Tibial artery (tissue), 4 donors: Measurements from ENCODE around the gene NLRP6.

Experiments used
- DNase-seq, 2 donors: peaks; one replicate each; pipeline ENCODE4 v3.0.0-alpha.2; 2019
- H3K27ac ChIP-seq, 2 donors: fragments of 200-600 bp; sonication (generic) in 1 of 2; 1 replicate in 1 of 2; 2 replicates in 1 of 2; pipeline ENCODE4 v1.5.1; 2018 to 2019; ENCODE audit warnings: mild to moderate bottlenecking in 1 of 2
- H3K27me3 ChIP-seq, 2 donors: fragments of 200-600 bp; sonication (generic) in 1 of 2; one replicate each; pipeline versions ENCODE4 v1.5.1 to v1.6.0; 2016 to 2019
- H3K36me3 ChIP-seq, 3 donors: fragments of 200-600 bp; sonication (generic) in 2 of 3; one replicate each; pipeline ENCODE4 v1.5.1; 2016 to 2019; ENCODE audit warnings: mild to moderate bottlenecking in 2 of 3
- H3K4me1 ChIP-seq, 4 donors: fragments of 200-600 bp; sonication (generic) in 2 of 4; 1 replicate in 3 of 4; 2 replicates in 1 of 4; pipeline ENCODE4 v1.5.1; 2016 to 2019
- H3K4me3 ChIP-seq, 2 donors: fragments of 200-600 bp; sonication (generic) in 1 of 2; 1 replicate in 1 of 2; 2 replicates in 1 of 2; pipeline ENCODE4 v1.5.1; 2018 to 2019; ENCODE audit warnings: mild to moderate bottlenecking in 2 of 2
- H3K9me3 ChIP-seq, 3 donors: fragments of 200-600 bp; sonication (generic) in 1 of 3; one replicate each; pipeline ENCODE4 v1.5.1; 2016 to 2019
- intact Hi-C: fragments of 100-400 bp; cut with DNase I; formaldehyde crosslinking; loops from one replicate; pipeline ENCODE4 v1.15.0; 2023; ENCODE audit warnings: low total_unique reads
- TF ChIP-seq, protein P1 (sequence below), 2 experiments: fragments of 200-600 bp in 1 of 2; fragments of 450-650 bp in 1 of 2; IDR thresholded peaks; one replicate each; pipeline ENCODE4 v1.5.1; 2017 to 2019; ENCODE audit warnings: antibody characterized with exemption in 2 of 2, mild to moderate bottlenecking in 1 of 2, moderate library complexity in 1 of 2

The NLRP6 gene

DNA sequence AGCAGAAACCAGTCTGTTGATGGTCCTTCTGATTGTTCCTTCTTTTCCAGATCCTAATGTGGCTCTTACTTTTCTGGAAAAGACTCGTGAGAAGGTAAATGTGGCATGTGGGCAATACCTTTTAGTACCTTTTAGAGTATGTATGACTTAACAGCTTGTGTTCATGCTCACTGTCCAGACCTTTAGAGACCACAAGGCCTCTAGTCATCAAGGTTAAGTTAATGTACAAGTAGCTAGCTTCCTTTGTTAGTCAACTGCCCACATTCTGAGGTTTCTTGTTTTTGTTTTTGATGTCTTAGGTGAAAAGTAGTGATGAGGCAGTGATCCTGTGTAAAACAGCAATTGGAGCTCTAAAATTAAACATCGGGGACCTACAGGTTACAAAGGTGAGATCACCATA lies 33.8 kb upstream of the NLRP6 start:
- Histone ChIP-seq H3K4me1 (no peaks in the 10 kb centered on the region), H3K27me3 (no peaks in the 10 kb centered on the region), H3K9me3 (no peaks in the 10 kb centered on the region), H3K27ac (no peak overlapping the region), H3K4me3 (no peak overlapping the region), H3K36me3 (peaks cover 72 to 95% (median 77%) of the 10 kb centered on the region in 3 donors)
- TF ChIP-seq, protein P1, sequence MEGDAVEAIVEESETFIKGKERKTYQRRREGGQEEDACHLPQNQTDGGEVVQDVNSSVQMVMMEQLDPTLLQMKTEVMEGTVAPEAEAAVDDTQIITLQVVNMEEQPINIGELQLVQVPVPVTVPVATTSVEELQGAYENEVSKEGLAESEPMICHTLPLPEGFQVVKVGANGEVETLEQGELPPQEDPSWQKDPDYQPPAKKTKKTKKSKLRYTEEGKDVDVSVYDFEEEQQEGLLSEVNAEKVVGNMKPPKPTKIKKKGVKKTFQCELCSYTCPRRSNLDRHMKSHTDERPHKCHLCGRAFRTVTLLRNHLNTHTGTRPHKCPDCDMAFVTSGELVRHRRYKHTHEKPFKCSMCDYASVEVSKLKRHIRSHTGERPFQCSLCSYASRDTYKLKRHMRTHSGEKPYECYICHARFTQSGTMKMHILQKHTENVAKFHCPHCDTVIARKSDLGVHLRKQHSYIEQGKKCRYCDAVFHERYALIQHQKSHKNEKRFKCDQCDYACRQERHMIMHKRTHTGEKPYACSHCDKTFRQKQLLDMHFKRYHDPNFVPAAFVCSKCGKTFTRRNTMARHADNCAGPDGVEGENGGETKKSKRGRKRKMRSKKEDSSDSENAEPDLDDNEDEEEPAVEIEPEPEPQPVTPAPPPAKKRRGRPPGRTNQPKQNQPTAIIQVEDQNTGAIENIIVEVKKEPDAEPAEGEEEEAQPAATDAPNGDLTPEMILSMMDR (IDR thresholded peaks at IDR 0.05): no peak
- intact Hi-C loops: no loop called here
- DNase-seq: no peak

DNA sequence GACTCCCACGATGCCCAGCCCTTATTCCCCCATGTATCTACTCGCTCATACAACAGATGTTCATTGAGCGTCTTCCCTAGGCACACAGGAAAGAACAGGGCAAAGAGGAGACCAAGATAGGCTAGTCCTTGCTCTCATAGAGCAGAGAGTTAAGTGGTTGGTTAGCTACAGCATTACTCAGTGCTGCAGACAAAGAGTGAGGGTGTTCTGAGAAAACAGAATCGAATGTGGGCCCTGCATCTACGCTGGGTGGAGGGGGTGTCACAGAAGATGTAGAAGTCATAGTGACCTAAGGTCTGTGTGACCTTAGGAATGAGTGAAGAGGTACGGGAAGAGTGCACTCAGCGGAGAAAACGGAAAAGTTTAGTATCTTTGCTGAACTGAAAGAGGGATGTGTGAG lies 29.1 kb upstream of the NLRP6 start:
- intact Hi-C loops: no loop called here
- no peaks in the 10 kb centered on the region for H3K27me3 ChIP-seq
- no peak overlapping the region for H3K4me3 ChIP-seq
- H3K27ac ChIP-seq: no peak overlapping the region
- peak in 1 of 2 donors; percentile 9 for DNase-seq
- no peaks in the 10 kb centered on the region for H3K4me1 ChIP-seq
- no peaks in the 10 kb centered on the region for H3K9me3 ChIP-seq
- TF ChIP-seq, protein P1 (IDR thresholded peaks at IDR 0.05): no peak
- H3K36me3 ChIP-seq: peaks cover 51 to 98% (median 90%) of the 10 kb centered on the region in 3 donors

DNA sequence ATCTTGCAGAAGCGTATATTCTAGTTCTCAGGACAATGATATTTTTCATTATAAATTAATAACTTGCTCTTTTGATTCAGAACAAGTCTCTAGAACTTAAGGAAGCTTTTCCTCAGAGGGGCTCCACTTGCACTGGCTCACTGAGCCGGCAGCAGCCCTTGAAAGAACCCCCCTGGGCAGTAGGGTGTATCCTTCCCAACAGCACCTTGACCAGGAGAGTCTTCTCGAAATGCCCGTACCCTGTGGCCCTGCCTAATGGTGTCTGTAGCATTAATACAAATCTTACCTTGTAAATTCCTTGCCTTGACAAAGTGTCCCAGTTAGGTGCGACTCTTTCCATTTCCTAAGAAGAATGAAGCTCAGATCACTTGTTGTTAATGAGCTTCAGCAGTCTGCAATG lies 27.9 kb upstream of the NLRP6 start:
- Histone ChIP-seq H3K36me3 (peaks cover 39 to 86% (median 78%) of the 10 kb centered on the region in 3 donors), H3K4me3 (no peak overlapping the region), H3K9me3 (no peaks in the 10 kb centered on the region), H3K4me1 (no peaks in the 10 kb centered on the region), H3K27ac (no peak overlapping the region), H3K27me3 (no peaks in the 10 kb centered on the region)
- TF ChIP-seq, protein P1 (IDR thresholded peaks at IDR 0.05): no peak
- intact Hi-C loops: loop anchor here (10.0 kb wide), 1 partner anchor 55 kb away; the partner anchor contains the start of gene IFITM2
- peak in 1 of 2 donors; percentile 6 for DNase-seq

DNA sequence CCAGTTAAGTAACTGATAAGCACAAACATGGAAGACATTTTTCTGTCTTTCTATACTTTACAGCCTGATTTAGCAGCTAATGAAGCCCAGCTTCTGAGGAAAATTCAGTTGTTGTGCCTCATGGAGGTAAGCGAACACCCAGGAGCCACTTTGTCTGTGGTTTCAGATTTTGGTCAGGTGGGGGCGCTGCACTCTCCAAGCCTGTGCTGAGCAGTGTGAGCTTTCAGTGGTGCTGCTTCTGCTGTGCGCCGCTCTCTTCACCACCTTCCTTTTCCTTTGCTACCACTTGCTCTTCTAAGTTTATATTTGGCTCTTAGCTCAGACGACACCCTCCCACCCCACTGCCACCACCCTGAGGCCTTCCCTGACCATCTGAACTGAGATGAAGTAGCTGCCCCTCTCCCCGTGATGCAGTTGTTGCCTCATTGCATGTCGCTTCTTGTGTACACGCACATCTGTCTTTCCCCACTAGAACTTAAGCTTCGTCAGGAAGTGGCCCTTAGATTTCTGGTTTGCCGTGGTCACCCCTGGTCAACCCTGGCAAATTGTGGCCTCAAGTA lies 27.4 kb upstream of the NLRP6 start:
- Histone ChIP-seq H3K4me3 (no peak overlapping the region), H3K9me3 (no peaks in the 10 kb centered on the region), H3K27me3 (no peaks in the 10 kb centered on the region), H3K27ac (no peak overlapping the region), H3K4me1 (no peaks in the 10 kb centered on the region), H3K36me3 (peaks cover 34 to 81% (median 74%) of the 10 kb centered on the region in 3 donors)
- intact Hi-C loops: loop anchor here (10.0 kb wide), 1 partner anchor 54 kb away; the partner anchor contains the start of gene IFITM2
- TF ChIP-seq, protein P1 (IDR thresholded peaks at IDR 0.05): peak; percentile 54 to 55
- DNase-seq: peak; percentile 43 to 71

DNA sequence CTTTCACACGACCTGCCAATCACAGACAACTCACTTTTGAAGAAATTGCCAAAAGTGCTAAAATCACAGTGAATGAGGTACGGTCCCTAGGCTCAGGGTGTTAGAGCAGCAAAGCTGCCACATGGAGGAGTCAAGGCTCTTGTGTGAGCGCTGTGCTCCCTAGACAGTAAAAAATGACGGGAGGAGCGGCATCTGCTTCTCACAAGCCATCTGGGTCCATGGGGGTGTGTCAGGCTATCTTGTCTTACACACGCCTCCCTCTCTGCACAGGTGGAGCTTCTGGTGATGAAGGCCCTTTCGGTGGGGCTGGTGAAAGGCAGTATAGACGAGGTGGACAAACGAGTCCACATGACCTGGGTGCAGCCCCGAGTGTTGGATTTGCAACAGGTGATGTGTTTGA lies 26.7 kb upstream of the NLRP6 start:
- intact Hi-C loops: loop anchor here (10.0 kb wide), 1 partner anchor 53 kb away; the partner anchor contains the start of gene IFITM2
- no peaks in the 10 kb centered on the region for H3K4me1 ChIP-seq
- no peaks in the 10 kb centered on the region for H3K9me3 ChIP-seq
- no peak overlapping the region for H3K27ac ChIP-seq
- H3K27me3 ChIP-seq: no peaks in the 10 kb centered on the region
- DNase-seq: no peak
- peaks cover 26 to 73% (median 67%) of the 10 kb centered on the region in 3 donors for H3K36me3 ChIP-seq
- H3K4me3 ChIP-seq: no peak overlapping the region
- TF ChIP-seq, protein P1 (IDR thresholded peaks at IDR 0.05): no peak
